Astrocyte of the spinal cord (primary cell): Measurements from ENCODE around the gene PRKCE.

Experiments
- DNase-seq: peaks from one replicate; pipeline ENCODE4 v3.0.0; 2011; ENCODE audit warnings: low read depth, low spot score
- H3K4me3 ChIP-seq: 2 replicates; pipeline ENCODE4 v1.5.1; 2011; ENCODE audit warnings: low read depth, mild to moderate bottlenecking, low read length, moderate library complexity
- CTCF ChIP-seq: IDR thresholded peaks from 2 replicates; pipeline ENCODE4 v1.5.1; 2012; ENCODE audit warnings: low read depth, mild to moderate bottlenecking, low read length, inconsistent platforms
- in situ Hi-C: cut with HindIII; loops from 2 replicates; pipeline ENCODE4 v1.10.0; 2017; ENCODE audit warnings: low sequenced_read_pairs

Gene PRKCE

DNA sequence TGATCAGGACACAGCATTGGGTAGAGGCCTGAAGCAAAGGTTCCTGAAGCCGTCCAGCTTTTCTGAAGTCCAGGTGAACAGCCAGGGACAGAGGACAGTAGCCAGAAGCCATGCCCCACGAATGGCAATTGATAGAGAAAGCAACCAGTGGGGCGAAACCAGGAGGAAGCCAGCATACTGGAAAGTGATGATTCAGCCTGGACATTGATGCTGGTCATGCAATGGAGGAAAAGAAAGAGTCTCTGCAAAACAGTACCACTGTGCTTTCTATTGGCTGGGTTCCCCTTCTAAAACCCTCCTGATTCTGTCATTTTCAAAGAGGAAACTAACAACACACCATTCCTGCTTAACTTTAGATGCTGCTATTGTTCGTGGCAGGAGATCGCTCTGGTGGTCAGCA, 424.4 kb downstream of the PRKCE start:
- DNase-seq: no peak
- in situ Hi-C loops: no loop called here
- H3K4me3 ChIP-seq: no peak overlapping the region
- TF ChIP-seq CTCF: no peak

- in situ Hi-C loops: no loop called here
- peak; percentile 41 for DNase-seq
- no peak for TF ChIP-seq CTCF
- no peak overlapping the region for H3K4me3 ChIP-seq
Measured at GRCh38 chr2:46076251-46076650, 424.8 kb downstream of the PRKCE start.

GRCh38 chr2:46076875-46077274, 425.4 kb downstream of the PRKCE start:
- no peak overlapping the region for H3K4me3 ChIP-seq
- no peak for TF ChIP-seq CTCF
- no peak for DNase-seq
- in situ Hi-C loops: no loop called here

GRCh38 chr2:46077522-46078107, 426.1 kb downstream of the PRKCE start:
- no peak for DNase-seq
- in situ Hi-C loops: no loop called here
- no peak for TF ChIP-seq CTCF
- no peak overlapping the region for H3K4me3 ChIP-seq

GRCh38 chr2:46079985-46080560, 428.6 kb downstream of the PRKCE start:
- TF ChIP-seq CTCF: no peak
- in situ Hi-C loops: no loop called here
- no peak overlapping the region for H3K4me3 ChIP-seq
- DNase-seq: no peak

DNA sequence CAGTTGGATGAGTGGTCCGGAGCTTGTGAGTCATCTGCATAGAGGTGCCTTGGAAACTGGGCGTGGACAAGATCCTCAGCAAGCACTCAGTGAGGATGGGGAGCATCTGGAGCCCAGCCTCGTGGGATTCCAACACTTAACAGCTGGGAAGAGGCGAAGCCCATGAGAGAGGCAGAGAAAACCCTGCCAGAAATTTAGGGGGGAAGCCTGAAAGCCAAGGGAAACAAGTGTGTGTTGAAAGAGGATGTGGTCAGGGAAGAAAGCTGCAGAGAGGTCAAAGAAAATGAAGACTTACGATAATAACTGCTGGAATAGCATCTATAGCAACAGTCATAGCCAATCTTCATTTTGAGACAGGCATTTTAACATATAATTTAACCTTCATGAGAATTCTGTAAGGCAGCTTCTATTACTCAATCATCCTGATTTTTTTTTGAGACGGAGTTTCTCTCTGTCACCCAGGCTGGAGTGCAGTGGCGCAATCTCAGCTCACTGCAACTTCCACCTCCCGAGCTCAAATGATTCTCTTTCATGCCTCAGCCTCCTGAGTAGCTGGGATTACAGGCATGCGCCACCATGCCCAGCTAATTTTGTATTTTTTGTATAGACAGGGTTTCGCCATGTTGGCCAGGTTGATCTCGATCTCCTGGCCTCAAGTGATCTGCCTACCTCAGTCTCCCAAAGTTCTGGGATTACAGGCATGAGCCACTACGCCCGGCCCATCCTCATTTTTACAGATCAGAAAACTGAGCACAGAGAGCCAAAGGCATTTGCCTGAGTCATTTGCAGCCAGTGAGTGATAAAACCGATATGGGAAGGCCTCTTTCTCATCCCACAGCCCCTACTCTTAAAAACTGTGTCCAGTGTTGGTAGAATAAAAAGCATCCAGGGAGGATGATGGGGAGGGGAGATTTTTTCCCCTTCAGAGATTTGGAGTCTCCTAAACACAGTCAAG, 431.3 kb downstream of the PRKCE start:
- no peak overlapping the region for H3K4me3 ChIP-seq
- in situ Hi-C loops: no loop called here
- peak; percentile 90 for DNase-seq
- no peak for TF ChIP-seq CTCF
